ENCODE measurements around the gene HSPA1B. TPM values are rescaled to one million over a fixed set of nuclear protein-coding genes. Genes with fewer than 3 reads are reported as not detected.
"Not testable (repeated sequence)": the region's sequence is repeated elsewhere in the genome, so short reads cannot be mapped to it uniquely, and the experiment has no call there.

Gene HSPA1B
- polyA plus RNA-seq, 1 donor from 2014 or later, result 120 TPM

- Histone ChIP-seq H3K4me3 (ENCODE audit: low read length) (peak overlapping the region; percentile 100), H3K79me2 (replicated peaks; ENCODE audit: insufficient read depth, low read length) (peaks cover 18% of the 10 kb centered on the region), H3K9ac (ENCODE audit: low read length) (peak overlapping the region; percentile 89), H3K4me2 (ENCODE audit: low read length) (peak overlapping the region; percentile 100)
- H4K20me1 ChIP-seq (ENCODE audit: insufficient read depth); H3K9me3 ChIP-seq (ENCODE audit: low read length); H3K27ac ChIP-seq (ENCODE audit: low read length); H3F3A ChIP-seq (ENCODE audit: insufficient read depth, low read length, poor library complexity, severe bottlenecking); H2AFZ ChIP-seq (ENCODE audit: low read depth, low read length); H3K27me3 ChIP-seq (ENCODE audit: insufficient read depth, low read depth, low read length); H3K36me3 ChIP-seq (ENCODE audit: insufficient read depth, low read length); H3K9me2 ChIP-seq (ENCODE audit: insufficient read depth, low read length): not testable (repeated sequence)
Observed at GRCh38 chr6:31793927-31794245, 33.7 kb upstream of the HSPA1B start.

GRCh38 chr6:31794294-31794865 lies 33.2 kb upstream of the HSPA1B start:
- Histone ChIP-seq H3K9ac (ENCODE audit: low read length) (peak overlapping the region; percentile 89), H3K27ac (ENCODE audit: low read length) (peak overlapping the region; percentile 62), H3K79me2 (replicated peaks; ENCODE audit: insufficient read depth, low read length) (peaks cover 18% of the 10 kb centered on the region), H3F3A (ENCODE audit: insufficient read depth, low read length, poor library complexity, severe bottlenecking) (no peaks in the 10 kb centered on the region), H3K9me3 (ENCODE audit: low read length) (no peaks in the 10 kb centered on the region), H2AFZ (ENCODE audit: low read depth, low read length) (peak overlapping the region; percentile 53), H4K20me1 (ENCODE audit: insufficient read depth) (no peaks in the 10 kb centered on the region), H3K27me3 (ENCODE audit: insufficient read depth, low read depth, low read length) (no peaks in the 10 kb centered on the region), H3K9me2 (ENCODE audit: insufficient read depth, low read length) (no peaks in the 10 kb centered on the region), H3K36me3 (ENCODE audit: insufficient read depth, low read length) (no peaks in the 10 kb centered on the region), H3K4me3 (ENCODE audit: low read length) (peak overlapping the region; percentile 100), H3K4me2 (ENCODE audit: low read length) (peak overlapping the region; percentile 100)
- TF ChIP-seq MXI1 (conservative IDR thresholded peaks at IDR 0.05; ENCODE audit: poor library complexity, severe bottlenecking), result no peak
- TF ChIP-seq EP300 (conservative IDR thresholded peaks at IDR 0.05; ENCODE audit: poor library complexity, severe bottlenecking), result no peak
- no peak for TF ChIP-seq EZH2 (IDR thresholded peaks at IDR 0.05; ENCODE audit: borderline replicate concordance, insufficient read depth, low read length, poor library complexity, severe bottlenecking)
- TF ChIP-seq CTCF (IDR thresholded peaks at IDR 0.05; ENCODE audit: poor library complexity, severe bottlenecking), result no peak
- no peak for TF ChIP-seq POLR2AphosphoS5 (IDR thresholded peaks at IDR 0.05)
- TF ChIP-seq REST (IDR thresholded peaks at IDR 0.05; ENCODE audit: borderline replicate concordance), result peak; percentile 21
- TF ChIP-seq TAF1 (IDR thresholded peaks at IDR 0.05; ENCODE audit: low read depth), result no peak
- no peak for TF ChIP-seq RAD21 (conservative IDR thresholded peaks at IDR 0.05)
- peak; percentile 13 for TF ChIP-seq SMC3 (conservative IDR thresholded peaks at IDR 0.05; ENCODE audit: poor library complexity)

All from neural cell (in vitro differentiated cells).